ENCODE measurements around the gene EHD2.

EHD2 gene

GRCh38 chr19:47729468-47729798 lies 16.2 kb downstream of the EHD2 start:
- peak overlapping the region in 10 of 11 experiments; percentile 5 to 58 (median 30); a peak in 10 of 22 replicates for H3K9ac ChIP-seq
- H3K4me3 ChIP-seq: peak overlapping the region in 8 of 10 experiments; percentile 26 to 60 (median 41); a peak in 14 of 20 replicates
- H3K4me1 ChIP-seq: peaks cover 12 to 37% (median 28%) of the 10 kb centered on the region in 10 experiments
- H4K20me1 ChIP-seq: no peaks in the 10 kb centered on the region
- peaks cover 0 to 11% (median 0%) of the 10 kb centered on the region in 11 experiments; a peak in 2 of 22 replicates for H3K9me3 ChIP-seq (replicated peaks in 1 of 11)
- peak overlapping the region in 6 of 11 experiments; percentile 0 to 55 (median 34); a peak in 8 of 22 replicates for H3K27ac ChIP-seq
- no peak for TF ChIP-seq Cebpa-rat (IDR thresholded peaks at IDR 0.05)
- H3K27me3 ChIP-seq: peaks cover 0 to 13% (median 5%) of the 10 kb centered on the region in 11 experiments; a peak in 8 of 22 replicates
- peak overlapping the region; percentile 63 to 90 (median 78) for H3K4me2 ChIP-seq
- H3K36me3 ChIP-seq: no peaks in the 10 kb centered on the region

- Histone ChIP-seq H4K20me1 (no peaks in the 10 kb centered on the region), H3K9me3 (replicated peaks in 1 of 11) (peaks cover 0 to 11% (median 0%) of the 10 kb centered on the region in 11 experiments; a peak in 2 of 22 replicates), H3K27me3 (peaks cover 0 to 13% (median 5%) of the 10 kb centered on the region in 11 experiments; a peak in 8 of 22 replicates), H3K9ac (peak overlapping the region in 10 of 11 experiments; percentile 5 to 58 (median 30); a peak in 10 of 22 replicates), H3K4me3 (peak overlapping the region in 8 of 10 experiments; percentile 26 to 60 (median 41); a peak in 15 of 20 replicates), H3K36me3 (no peaks in the 10 kb centered on the region), H3K4me2 (peak overlapping the region; percentile 63 to 90 (median 78)), H3K27ac (peak overlapping the region in 6 of 11 experiments; percentile 0 to 55 (median 34); a peak in 8 of 22 replicates), H3K4me1 (peaks cover 12 to 37% (median 28%) of the 10 kb centered on the region in 10 experiments)
- no peak for TF ChIP-seq Cebpa-rat (IDR thresholded peaks at IDR 0.05)
Observed at GRCh38 chr19:47729799-47730520, 16.7 kb downstream of the EHD2 start.

- Histone ChIP-seq H3K9ac (no peak overlapping the region), H3K27me3 (peaks cover 0 to 13% (median 5%) of the 10 kb centered on the region in 11 experiments; a peak in 8 of 22 replicates), H3K4me3 (no peak overlapping the region; a peak in 2 of 20 replicates), H3K9me3 (replicated peaks in 1 of 11) (peaks cover 0 to 11% (median 0%) of the 10 kb centered on the region in 11 experiments; a peak in 2 of 22 replicates), H3K4me1 (peaks cover 12 to 37% (median 27%) of the 10 kb centered on the region in 10 experiments), H3K36me3 (no peaks in the 10 kb centered on the region), H3K27ac (no peak overlapping the region; a peak in 1 of 22 replicates), H4K20me1 (no peaks in the 10 kb centered on the region), H3K4me2 (peak overlapping the region in 10 of 11 experiments; percentile 63 to 90 (median 75); a peak in 15 of 22 replicates)
- no peak for TF ChIP-seq Cebpa-rat (IDR thresholded peaks at IDR 0.05)
Observed at GRCh38 chr19:47730521-47730889, 17.3 kb downstream of the EHD2 start.

- Histone ChIP-seq H4K20me1 (no peaks in the 10 kb centered on the region), H3K27ac (no peak overlapping the region), H3K9me3 (replicated peaks in 1 of 11) (peaks cover 0 to 10% (median 0%) of the 10 kb centered on the region in 11 experiments; a peak in 2 of 22 replicates), H3K27me3 (peaks cover 0 to 13% (median 5%) of the 10 kb centered on the region in 11 experiments; a peak in 8 of 22 replicates), H3K4me2 (peak overlapping the region in 2 of 11 experiments; percentile 63 to 70; a peak in 2 of 22 replicates), H3K4me1 (peaks cover 12 to 33% (median 23%) of the 10 kb centered on the region in 10 experiments), H3K36me3 (no peaks in the 10 kb centered on the region), H3K9ac (no peak overlapping the region), H3K4me3 (no peak overlapping the region)
- TF ChIP-seq Cebpa-rat (IDR thresholded peaks at IDR 0.05): no peak
Observed at GRCh38 chr19:47730910-47731309, 17.7 kb downstream of the EHD2 start.

- Histone ChIP-seq H3K9me3 (replicated peaks in 1 of 11) (no peaks in the 10 kb centered on the region), H3K9ac (no peak overlapping the region), H3K4me3 (no peak overlapping the region), H3K27ac (no peak overlapping the region), H4K20me1 (no peaks in the 10 kb centered on the region), H3K36me3 (no peaks in the 10 kb centered on the region), H3K27me3 (no peaks in the 10 kb centered on the region; a peak in 3 of 22 replicates), H3K4me1 (peaks cover 0 to 13% (median 8%) of the 10 kb centered on the region in 10 experiments; a peak in 15 of 20 replicates), H3K4me2 (no peak overlapping the region)
- TF ChIP-seq Cebpa-rat (IDR thresholded peaks at IDR 0.05): no peak
Observed at GRCh38 chr19:47735131-47735530, 21.9 kb downstream of the EHD2 start.

GRCh38 chr19:47740866-47741519 lies 27.8 kb downstream of the EHD2 start:
- TF ChIP-seq Cebpa-rat (IDR thresholded peaks at IDR 0.05): no peak
- Histone ChIP-seq H3K4me3 (no peak overlapping the region), H4K20me1 (peaks cover 0 to 2% (median 0%) of the 10 kb centered on the region in 11 experiments; a peak in 3 of 22 replicates), H3K4me1 (peaks cover 26 to 60% (median 58%) of the 10 kb centered on the region in 10 experiments), H3K9me3 (replicated peaks in 1 of 11) (no peaks in the 10 kb centered on the region), H3K4me2 (peak overlapping the region in 9 of 11 experiments; percentile 52 to 87 (median 78); a peak in 15 of 22 replicates), H3K27me3 (no peaks in the 10 kb centered on the region), H3K9ac (0 out of 22 replicates have a peak overlapping the region, but pooled peaks of 1 of the 11 experiments have one; percentile 24), H3K36me3 (no peaks in the 10 kb centered on the region), H3K27ac (peak overlapping the region in 4 of 11 experiments; percentile 23 to 74 (median 54); a peak in 3 of 22 replicates)

- no peak for TF ChIP-seq Cebpa-rat (IDR thresholded peaks at IDR 0.05)
- peak overlapping the region in 1 of 11 experiments; percentile 7; a peak in 1 of 22 replicates for H3K9ac ChIP-seq
- no peak overlapping the region for H3K4me3 ChIP-seq
- H3K4me1 ChIP-seq: peaks cover 32 to 67% (median 64%) of the 10 kb centered on the region in 10 experiments
- no peaks in the 10 kb centered on the region for H3K9me3 ChIP-seq (replicated peaks in 1 of 11)
- peak overlapping the region in 10 of 11 experiments; percentile 58 to 87 (median 79); a peak in 20 of 22 replicates for H3K4me2 ChIP-seq
- H3K27ac ChIP-seq: peak overlapping the region in 8 of 11 experiments; percentile 23 to 79 (median 68); a peak in 10 of 22 replicates
- H3K36me3 ChIP-seq: peaks cover 1 to 5% (median 3%) of the 10 kb centered on the region in 11 experiments; a peak in 19 of 22 replicates
- no peaks in the 10 kb centered on the region for H3K27me3 ChIP-seq
- H4K20me1 ChIP-seq: peaks cover 0 to 8% (median 6%) of the 10 kb centered on the region in 11 experiments; a peak in 16 of 22 replicates
Observed at GRCh38 chr19:47741544-47742140, 28.4 kb downstream of the EHD2 start.

- Histone ChIP-seq H3K27ac (peak overlapping the region in 10 of 11 experiments; percentile 52 to 79 (median 70); a peak in 18 of 22 replicates), H3K4me1 (peaks cover 42 to 77% (median 74%) of the 10 kb centered on the region in 10 experiments), H3K9me3 (replicated peaks in 1 of 11) (no peaks in the 10 kb centered on the region), H3K4me3 (peak overlapping the region in 1 of 10 experiments; percentile 64; a peak in 1 of 20 replicates), H3K27me3 (no peaks in the 10 kb centered on the region), H3K9ac (peak overlapping the region in 9 of 11 experiments; percentile 38 to 74 (median 61); a peak in 15 of 22 replicates), H4K20me1 (peaks cover 0 to 18% (median 13%) of the 10 kb centered on the region in 11 experiments; a peak in 16 of 22 replicates), H3K4me2 (peak overlapping the region; percentile 58 to 87 (median 80)), H3K36me3 (peaks cover 7 to 15% (median 13%) of the 10 kb centered on the region in 11 experiments; a peak in 21 of 22 replicates)
- no peak for TF ChIP-seq Cebpa-rat (IDR thresholded peaks at IDR 0.05)
Observed at GRCh38 chr19:47742634-47743033, 29.4 kb downstream of the EHD2 start.
